Stimulated activated CD4-positive, alpha-beta T cell treated with anti-CD3 and anti-CD28 coated beads, TNF-alpha, amount 100 ng/mL, for 48 hours (primary cell): ENCODE results near the gene ZNF101.

ENCODE experiments used
- DNase-seq, 3 donors: peaks; one replicate each; pipeline ENCODE4 v3.0.0-alpha.2; 2020; ENCODE audit warnings: low read depth in 3 of 3

ZNF101 gene

DNA sequence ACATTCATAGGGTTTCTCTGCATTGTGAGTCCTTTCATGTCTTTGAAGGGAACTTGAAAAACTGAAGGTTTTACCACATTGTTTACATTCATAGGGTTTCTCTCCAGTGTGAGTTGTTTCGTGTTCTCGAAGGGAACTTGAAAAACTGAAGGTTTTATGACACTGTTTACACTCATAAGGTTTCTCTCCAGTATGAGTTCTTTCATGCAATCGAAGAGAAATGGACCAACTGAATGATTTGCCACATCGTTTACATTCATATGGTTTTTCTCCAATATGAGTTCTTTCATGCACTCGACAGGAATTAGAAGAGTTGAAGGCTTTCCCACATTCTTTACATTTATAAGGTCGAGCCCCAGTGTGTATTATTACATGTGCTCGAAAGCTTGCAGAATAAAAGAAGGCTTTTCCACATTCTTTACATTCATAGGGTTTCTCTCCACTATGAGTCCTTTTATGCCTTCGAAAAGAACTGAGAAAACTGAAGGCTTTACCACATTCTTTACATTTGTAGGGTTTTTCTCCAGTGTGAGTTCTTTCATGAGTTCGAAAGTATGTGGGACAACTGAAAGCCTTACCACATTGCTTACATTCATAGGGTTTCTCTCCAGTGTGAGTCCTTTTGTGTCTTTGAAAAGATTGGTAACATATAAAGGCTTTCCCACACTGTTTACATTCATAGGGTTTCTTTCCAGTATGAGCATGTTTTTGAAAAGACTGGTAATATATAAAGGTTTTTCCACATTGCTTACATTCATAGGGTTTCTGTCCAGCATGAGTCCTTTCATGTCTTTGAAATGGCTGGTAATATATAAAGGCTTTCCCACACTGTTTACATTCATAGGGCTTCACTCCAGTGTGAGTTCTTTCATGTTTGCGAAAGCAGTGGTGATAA is 43.5 kb downstream of the ZNF101 start:
- DNase-seq = no peak

DNA sequence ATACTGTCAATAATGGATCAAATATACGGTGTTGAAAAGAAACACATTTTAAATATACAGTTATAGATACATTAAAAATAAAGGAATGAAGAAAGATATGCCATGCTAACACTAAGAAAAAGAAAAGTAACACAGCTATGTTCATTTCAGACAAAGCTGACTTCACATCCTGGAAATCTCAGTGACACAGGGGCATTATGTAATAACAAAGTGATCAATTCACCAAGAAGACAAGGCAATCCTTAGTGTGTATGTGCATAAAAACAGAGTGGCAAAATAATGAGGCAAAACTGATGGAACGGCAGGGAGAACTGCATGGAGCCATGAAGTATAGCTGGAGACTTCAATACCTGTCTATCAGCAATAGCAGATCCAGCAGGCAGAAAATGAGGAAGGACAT is 51.2 kb downstream of the ZNF101 start:
- no peak for DNase-seq

DNA sequence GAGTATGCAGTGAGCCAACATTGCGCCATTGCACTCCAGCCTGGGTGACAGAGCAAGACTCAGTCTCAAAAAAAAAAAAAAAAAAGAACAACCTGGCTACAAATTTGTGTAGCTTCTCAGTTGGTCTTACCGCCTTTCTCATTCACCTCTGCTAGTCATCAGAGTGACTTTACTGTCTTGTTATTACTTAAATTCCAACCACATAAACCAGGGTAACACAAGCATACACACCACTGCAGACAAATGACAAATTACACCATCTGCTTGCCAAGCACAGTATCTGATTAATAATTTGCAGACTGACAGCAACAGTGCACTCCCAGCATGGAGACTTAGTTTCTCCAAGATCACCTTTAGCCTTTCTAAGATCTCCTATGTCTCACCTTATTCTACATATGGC is 53.3 kb downstream of the ZNF101 start:
- DNase-seq = no peak

DNA sequence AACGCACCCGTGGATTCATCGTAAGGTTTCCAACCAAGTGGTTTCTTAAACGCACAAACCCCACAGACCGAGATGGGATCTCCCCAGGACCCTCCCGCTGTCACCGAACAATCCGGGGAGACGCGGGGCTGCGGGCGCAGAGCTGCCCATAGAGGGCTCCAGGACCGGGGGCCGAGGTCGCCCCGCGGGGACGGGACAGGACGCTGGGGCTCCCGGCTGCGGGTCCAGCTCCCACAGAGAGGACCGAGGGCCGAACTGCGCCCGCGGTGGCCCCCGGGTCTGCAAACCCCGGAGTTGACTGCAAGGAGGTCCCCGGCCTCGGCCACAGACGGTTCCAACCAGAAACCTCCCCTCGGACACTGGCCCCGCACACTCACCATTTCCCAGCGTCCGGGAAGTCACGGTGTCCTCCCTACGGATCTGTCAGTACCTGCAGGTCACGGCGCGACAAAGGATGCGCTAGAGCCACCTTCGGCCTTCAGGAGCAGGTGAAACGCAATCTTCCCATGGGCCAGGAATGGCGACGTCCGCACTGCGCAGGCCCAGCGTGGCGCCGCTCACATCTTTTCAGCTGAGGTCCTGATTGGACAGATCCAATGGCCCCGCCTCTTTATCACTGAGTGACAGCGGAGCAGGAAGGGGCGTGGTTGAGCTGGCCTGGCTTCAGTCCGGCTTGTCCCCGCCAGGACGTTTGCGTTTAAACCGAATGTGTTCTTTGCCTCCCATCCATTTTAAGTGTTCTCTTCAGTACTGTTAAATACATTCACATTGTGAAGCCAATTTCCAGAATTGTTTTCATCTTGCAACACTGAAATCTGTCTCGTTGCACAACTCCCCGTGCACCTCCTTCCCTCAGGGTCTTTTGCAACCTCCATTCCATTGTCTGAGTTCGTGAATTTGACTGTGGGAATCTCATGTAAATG is 64.2 kb downstream of the ZNF101 start, which contains the start of gene ZNF14:
TSS of gene ZNF14 (minus strand) at position 534 of the 923 bp plus-strand sequence. CDS start at position 380, 154 bp downstream.
- DNase-seq = peak; percentile 85 to 93 (median 86)
